HG02938 (cell line): ENCODE results near the gene CFAP206.

ENCODE experiments used
- ATAC-seq: cut with Tn5 transposase; IDR thresholded peaks from one replicate; pipeline ENCODE4 v1.9.1; 2021; ENCODE audit warnings: mild to moderate bottlenecking, moderate library complexity; ENCODE audit not compliant: unreplicated experiment

The CFAP206 gene

GRCh38 chr6:87407901-87408720 lies at the start of gene CFAP206:
CFAP206 (plus strand) TSS chr6:87407972; CDS start chr6:87409840, 1,868 bp downstream.
- peak; percentile 87 for ATAC-seq

- ATAC-seq, result no peak
These were observed 43.0 kb upstream of the CFAP206 start for GRCh38 chr6:87364602-87365252.

- ATAC-seq, result no peak
These were observed 41.5 kb upstream of the CFAP206 start for GRCh38 chr6:87366072-87366827.

- ATAC-seq, result no peak
These were observed 40.9 kb upstream of the CFAP206 start for GRCh38 chr6:87366899-87367298.

GRCh38 chr6:87373377-87373776 lies 34.4 kb upstream of the CFAP206 start:
- ATAC-seq, result no peak

- no peak for ATAC-seq
These were observed 32.5 kb upstream of the CFAP206 start for GRCh38 chr6:87375315-87375714.

- no peak for ATAC-seq
These were observed 31.1 kb upstream of the CFAP206 start for GRCh38 chr6:87376643-87377042.

- peak; percentile 59 for ATAC-seq
These were observed 28.8 kb upstream of the CFAP206 start for GRCh38 chr6:87378947-87379346.

GRCh38 chr6:87382861-87383260 lies 24.9 kb upstream of the CFAP206 start:
- ATAC-seq, result no peak

- no peak for ATAC-seq
These were observed 23.7 kb upstream of the CFAP206 start for GRCh38 chr6:87384038-87384437.

- ATAC-seq, result no peak
These were observed 23.3 kb upstream of the CFAP206 start for GRCh38 chr6:87384449-87384848.

- ATAC-seq, result no peak
These were observed 16.4 kb upstream of the CFAP206 start for GRCh38 chr6:87391334-87391733.

- ATAC-seq, result peak; percentile 80
These were observed 14.6 kb upstream of the CFAP206 start for GRCh38 chr6:87393026-87393622.

GRCh38 chr6:87395431-87395830 lies 12.3 kb upstream of the CFAP206 start:
- no peak for ATAC-seq

GRCh38 chr6:87396595-87397392 lies 11.0 kb upstream of the CFAP206 start:
- peak; percentile 83 for ATAC-seq

GRCh38 chr6:87397656-87398055 lies 10.1 kb upstream of the CFAP206 start:
- ATAC-seq, result no peak

- no peak for ATAC-seq
These were observed 5.9 kb upstream of the CFAP206 start for GRCh38 chr6:87401832-87402231.

- ATAC-seq, result peak; percentile 13
These were observed 241 bp upstream of the CFAP206 start for GRCh38 chr6:87407561-87407900.

- no peak for ATAC-seq
These were observed 966 bp downstream of the CFAP206 start for GRCh38 chr6:87408721-87409155.

GRCh38 chr6:87419266-87419665 lies 11.5 kb downstream of the CFAP206 start:
- ATAC-seq, result no peak
